GM12878 (cell line): ENCODE data around the gene RAB6B. TPM values are rescaled to one million over a fixed set of nuclear protein-coding genes. Genes with fewer than 3 reads are reported as not detected.

Experiments used
- ATAC-seq: fragments of 200-7000 bp; cut with Tn5 transposase; 3 replicates; pipeline ENCODE4 v1.9.1; 2020; ENCODE audit warnings: mild to moderate bottlenecking, moderate library complexity
- BruUV-seq: library from RNA; stranded (reverse); fragments of 400-500 nt; replicated peaks from 2 replicates; lab custom pipeline; 2021; lab: Mats Ljungman, UMichigan
- CTCF ChIA-PET: fragments of 300-600 bp; sonication (Branson Sonifier 250); formaldehyde crosslinking; extraction: SDS; loops from one replicate; lab custom pipeline; 2021; ENCODE audit warnings: inconsistent platforms; lab: Yijun Ruan, JAX
- POLR2A ChIA-PET: fragments of 350-600 bp; formaldehyde crosslinking; extraction: SDS; loops from one replicate; lab custom pipeline; 2021; ENCODE audit warnings: inconsistent platforms; lab: Charles Lee
- RAD21 ChIA-PET: fragments of 300-600 bp; sonication (Branson Sonifier 250); formaldehyde crosslinking; loops from one replicate; lab custom pipeline; 2023; ENCODE audit warnings: antibody characterized with exemption; ENCODE audit not compliant: unreplicated experiment; lab: Charles Lee
- SMC1A ChIA-PET: fragments of 300-600 bp; sonication (Branson Sonifier 250); formaldehyde crosslinking; loops from one replicate; lab custom pipeline; 2023; ENCODE audit not compliant: unreplicated experiment, uncharacterized antibody; lab: Charles Lee
- DNase-seq: peaks from one replicate; pipeline ENCODE4 v3.0.0-alpha.2; 2011; ENCODE audit warnings: low read depth, low spot score
- FAIRE-seq: peaks from 3 replicates; lab custom pipeline; 2011; peaks lifted over from hg19 to GRCh38; lab: Jason Lieb, UNC
- H2AFZ ChIP-seq: 2 replicates; pipeline ENCODE4 v1.6.0; 2011; ENCODE audit warnings: low read depth, low read length, control low read depth; ENCODE audit not compliant: control insufficient read depth
- H3K27ac ChIP-seq: 2 replicates; pipeline ENCODE4 v1.5.1; 2011; ENCODE audit warnings: control low read depth; ENCODE audit not compliant: control insufficient read depth, insufficient read depth
- H3K27me3 ChIP-seq, 2 experiments: replicated peaks in 1 of 2; 2 replicates each; pipeline versions ENCODE4 v1.6.0 to v1.6.1; 2011; ENCODE audit warnings: low read length in 1 of 2; ENCODE audit not compliant: control insufficient read depth in 2 of 2, insufficient read depth in 2 of 2
- H3K36me3 ChIP-seq, 2 experiments: 2 replicates each; pipeline ENCODE4 v1.5.1; 2011; ENCODE audit warnings: low read length in 1 of 2; ENCODE audit not compliant: control insufficient read depth in 2 of 2, insufficient read depth in 2 of 2
- H3K4me1 ChIP-seq: 2 replicates; pipeline ENCODE4 v1.6.1; 2011; ENCODE audit warnings: mild to moderate bottlenecking, low read length, moderate library complexity, mixed read lengths; ENCODE audit not compliant: control insufficient read depth, insufficient read depth
- H3K4me2 ChIP-seq: 2 replicates; pipeline ENCODE4 v1.6.0; 2011; ENCODE audit warnings: control low read depth; ENCODE audit not compliant: control insufficient read depth, insufficient read depth
- H3K4me3 ChIP-seq: fragments of 200-600 bp; sonication (generic); 2 replicates; pipeline ENCODE4 v1.5.1; 2016
- H3K79me2 ChIP-seq: 2 replicates; pipeline ENCODE4 v1.6.0; 2011; ENCODE audit warnings: low read length; ENCODE audit not compliant: control insufficient read depth, insufficient read depth
- H3K9ac ChIP-seq: 2 replicates; pipeline ENCODE4 v1.8.0; 2011; ENCODE audit warnings: low read length, control low read depth, mixed read lengths; ENCODE audit not compliant: control insufficient read depth, insufficient read depth
- H3K9me3 ChIP-seq: replicated peaks from 3 replicates; pipeline ENCODE4 v1.5.1; 2011; ENCODE audit warnings: mild to moderate bottlenecking, low read length; ENCODE audit not compliant: control insufficient read depth, insufficient read depth
- H4K20me1 ChIP-seq: 2 replicates; pipeline ENCODE4 v1.6.0; 2011; ENCODE audit not compliant: control insufficient read depth, insufficient read depth
- BCL11A ChIP-seq: IDR thresholded peaks from 2 replicates; pipeline ENCODE4 v1.6.1; 2011; ENCODE audit warnings: low read depth, low read length
- CBFB ChIP-seq: IDR thresholded peaks from 2 replicates; pipeline ENCODE4 v1.6.1; 2016; ENCODE audit warnings: antibody characterized with exemption, low read depth
- IKZF2 ChIP-seq, 2 experiments: fragments of 450-650 bp; IDR thresholded peaks; 2 replicates each; pipeline ENCODE4 v1.6.1; 2017; ENCODE audit warnings: mild to moderate bottlenecking in 2 of 2, moderate library complexity in 2 of 2
- MYC ChIP-seq: IDR thresholded peaks from 2 replicates; pipeline ENCODE4 v1.6.1; 2011; ENCODE audit warnings: mild to moderate bottlenecking, low read length, moderate library complexity, inconsistent platforms; ENCODE audit not compliant: insufficient read depth, insufficient replicate concordance, insufficient read length, severe bottlenecking
- POLR2A ChIP-seq: IDR thresholded peaks from 2 replicates; pipeline ENCODE4 v1.6.1; 2011; ENCODE audit warnings: low read depth, mild to moderate bottlenecking, low read length
- RELA ChIP-seq: fragments of 450-650 bp; IDR thresholded peaks from 2 replicates; pipeline ENCODE4 v1.8.0; 2014; ENCODE audit warnings: borderline replicate concordance; ENCODE audit not compliant: partially characterized antibody
- SMAD5 ChIP-seq: IDR thresholded peaks from 2 replicates; pipeline ENCODE4 v1.6.1; 2016; ENCODE audit warnings: antibody characterized with exemption, low read depth
- YY1 ChIP-seq: IDR thresholded peaks from 2 replicates; pipeline ENCODE4 v1.6.1; 2011; ENCODE audit warnings: low read depth, mild to moderate bottlenecking, low read length
- WGBS: methylation state at CpG from one replicate; pipeline ENCODE4 v1.1.6; 2016; ENCODE audit warnings: low lambda C conversion rate; ENCODE audit not compliant: insufficient replicate concordance, insufficient coverage; ENCODE audit errors: missing lambda C conversion rate; 5-methylcytosine and 5-hydroxymethylcytosine counted together
- in situ Hi-C: fragments of 300-500 bp; cut with MboI; formaldehyde crosslinking; loops from 9 replicates; pipeline ENCODE4 v1.14.3; 2018; ENCODE audit warnings: mixed read lengths
- intact Hi-C: fragments of 100-400 bp; cut with micrococcal nuclease; formaldehyde crosslinking; loops from one replicate; pipeline ENCODE4 v1.14.2; 2022; ENCODE audit not compliant: unreplicated experiment
- polyA plus RNA-seq, 11 experiments: library from polyadenylated mRNA; depleted of rRNA in 4 of 11; unstranded in 6 of 11; stranded (reverse) in 5 of 11; fragments of >200 nt; fragmentation: Nextera tagmentation in 4 of 11; fragmentation: Illumina TruSeq in 1 of 11; extraction: Ambion mirVana in 4 of 11; extraction: Trizol in 1 of 11; gene quantifications; 1 replicate in 1 of 11; 2 replicates in 10 of 11; pipeline versions ENCODE4 v1.2.1 to v1.2.3, GENCODE V29; 2011 to 2016; ENCODE audit warnings: inconsistent platforms in 2 of 11, missing spikeins in 2 of 11, low read depth in 1 of 11
- total RNA-seq, 4 experiments: library from RNA; depleted of rRNA in 3 of 4; stranded (reverse); fragments of >200 nt in 3 of 4; fragmentation: Illumina TruSeq in 1 of 4; extraction: Trizol in 1 of 4; gene quantifications; 2 replicates each; pipeline versions ENCODE4 v1.2.1 to v1.2.3, GENCODE V29; 2013 to 2021
- TF ChIP-seq, protein P1 (sequence below): IDR thresholded peaks from 2 replicates; pipeline ENCODE4 v1.6.1; 2011; ENCODE audit warnings: mild to moderate bottlenecking, low read depth, low read length, moderate library complexity; ENCODE audit not compliant: insufficient replicate concordance
- TF ChIP-seq, protein P2 (sequence below): fragments of 450-650 bp; IDR thresholded peaks from 2 replicates; pipeline ENCODE4 v1.6.1; 2017; ENCODE audit warnings: mild to moderate bottlenecking
- TF ChIP-seq, protein P3 (sequence below), 3 experiments: IDR thresholded peaks in 2 of 3; conservative IDR thresholded peaks in 1 of 3; 2 replicates each; pipeline ENCODE4 v1.5.1; 2011; ENCODE audit warnings: low read depth in 3 of 3, low read length in 3 of 3, mild to moderate bottlenecking in 3 of 3, control low read depth in 2 of 3, moderate library complexity in 2 of 3, inconsistent platforms in 1 of 3, mixed read lengths in 1 of 3; ENCODE audit not compliant: control insufficient read depth in 2 of 3, insufficient read depth in 1 of 3; ENCODE audit errors: extremely low read depth in 1 of 3

The RAB6B gene
- total and polyA plus RNA-seq, 10 of the 15 experiments (the other 5 are each of a cell fraction or from before 2014, with no cell fraction given): 0.01 to 0.16 (median 0.04) TPM; not detected in 5

DNA sequence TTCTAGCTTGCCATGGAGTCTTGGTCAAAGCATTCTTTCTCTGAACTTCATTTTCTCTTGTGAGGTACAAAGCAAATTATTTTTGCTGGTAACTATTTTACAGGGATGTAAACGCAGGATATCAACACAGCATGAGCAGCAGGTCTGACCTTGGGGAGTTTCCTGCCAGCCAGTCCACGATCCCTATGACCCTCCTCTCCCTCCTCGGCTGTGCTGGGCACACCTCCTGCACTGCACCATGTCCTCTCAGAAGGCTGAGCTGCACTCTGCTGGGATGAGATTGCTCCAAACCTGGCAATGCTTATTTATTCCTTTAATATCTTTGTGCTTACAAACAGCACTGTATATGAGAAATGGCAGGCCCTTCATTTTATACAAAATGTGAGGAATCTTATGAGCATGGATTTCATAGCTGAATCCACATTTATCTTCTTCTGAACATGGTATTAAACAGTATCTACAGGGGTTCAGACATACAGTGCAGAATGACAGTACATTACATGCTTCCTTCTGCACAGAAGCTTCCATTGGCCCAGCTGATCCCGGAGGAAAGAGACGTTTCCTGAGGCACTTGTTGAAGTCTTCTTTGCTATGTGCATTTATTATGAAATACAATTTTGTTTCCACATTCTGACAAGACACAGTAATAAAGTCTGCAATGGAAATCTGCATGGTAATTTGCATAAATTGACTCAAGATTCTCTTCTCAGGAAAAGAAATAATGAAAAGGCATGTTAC lies 41.2 kb downstream of the RAB6B start:
- ChIA-PET RAD21 (no interaction called here), SMC1A (no interaction called here), CTCF (no interaction called here), POLR2A (no interaction called here)
- peaks cover 45% of the 10 kb centered on the region for H3K4me1 ChIP-seq
- BruUV-seq: no TSS peak
- no peaks in the 10 kb centered on the region; the same call in 2 of the 3 replicates for H3K9me3 ChIP-seq
- H4K20me1 ChIP-seq: no peaks in the 10 kb centered on the region
- intact Hi-C loops: no loop called here
- no peak for TF ChIP-seq MYC
- TF ChIP-seq, protein P1, sequence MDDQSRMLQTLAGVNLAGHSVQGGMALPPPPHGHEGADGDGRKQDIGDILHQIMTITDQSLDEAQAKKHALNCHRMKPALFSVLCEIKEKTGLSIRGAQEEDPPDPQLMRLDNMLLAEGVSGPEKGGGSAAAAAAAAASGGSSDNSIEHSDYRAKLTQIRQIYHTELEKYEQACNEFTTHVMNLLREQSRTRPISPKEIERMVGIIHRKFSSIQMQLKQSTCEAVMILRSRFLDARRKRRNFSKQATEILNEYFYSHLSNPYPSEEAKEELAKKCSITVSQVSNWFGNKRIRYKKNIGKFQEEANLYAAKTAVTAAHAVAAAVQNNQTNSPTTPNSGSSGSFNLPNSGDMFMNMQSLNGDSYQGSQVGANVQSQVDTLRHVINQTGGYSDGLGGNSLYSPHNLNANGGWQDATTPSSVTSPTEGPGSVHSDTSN: no peak
- TF ChIP-seq CBFB: no peak
- no peak for TF ChIP-seq POLR2A
- no peak for TF ChIP-seq BCL11A
- no peak for TF ChIP-seq YY1
- TF ChIP-seq, protein P2, sequence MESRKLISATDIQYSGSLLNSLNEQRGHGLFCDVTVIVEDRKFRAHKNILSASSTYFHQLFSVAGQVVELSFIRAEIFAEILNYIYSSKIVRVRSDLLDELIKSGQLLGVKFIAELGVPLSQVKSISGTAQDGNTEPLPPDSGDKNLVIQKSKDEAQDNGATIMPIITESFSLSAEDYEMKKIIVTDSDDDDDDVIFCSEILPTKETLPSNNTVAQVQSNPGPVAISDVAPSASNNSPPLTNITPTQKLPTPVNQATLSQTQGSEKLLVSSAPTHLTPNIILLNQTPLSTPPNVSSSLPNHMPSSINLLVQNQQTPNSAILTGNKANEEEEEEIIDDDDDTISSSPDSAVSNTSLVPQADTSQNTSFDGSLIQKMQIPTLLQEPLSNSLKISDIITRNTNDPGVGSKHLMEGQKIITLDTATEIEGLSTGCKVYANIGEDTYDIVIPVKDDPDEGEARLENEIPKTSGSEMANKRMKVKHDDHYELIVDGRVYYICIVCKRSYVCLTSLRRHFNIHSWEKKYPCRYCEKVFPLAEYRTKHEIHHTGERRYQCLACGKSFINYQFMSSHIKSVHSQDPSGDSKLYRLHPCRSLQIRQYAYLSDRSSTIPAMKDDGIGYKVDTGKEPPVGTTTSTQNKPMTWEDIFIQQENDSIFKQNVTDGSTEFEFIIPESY: no peak
- no peak for TF ChIP-seq IKZF2 (IDR thresholded peaks at IDR 0.05)
- TF ChIP-seq SMAD5: no peak
- TF ChIP-seq RELA: no peak
- TF ChIP-seq, protein P3, sequence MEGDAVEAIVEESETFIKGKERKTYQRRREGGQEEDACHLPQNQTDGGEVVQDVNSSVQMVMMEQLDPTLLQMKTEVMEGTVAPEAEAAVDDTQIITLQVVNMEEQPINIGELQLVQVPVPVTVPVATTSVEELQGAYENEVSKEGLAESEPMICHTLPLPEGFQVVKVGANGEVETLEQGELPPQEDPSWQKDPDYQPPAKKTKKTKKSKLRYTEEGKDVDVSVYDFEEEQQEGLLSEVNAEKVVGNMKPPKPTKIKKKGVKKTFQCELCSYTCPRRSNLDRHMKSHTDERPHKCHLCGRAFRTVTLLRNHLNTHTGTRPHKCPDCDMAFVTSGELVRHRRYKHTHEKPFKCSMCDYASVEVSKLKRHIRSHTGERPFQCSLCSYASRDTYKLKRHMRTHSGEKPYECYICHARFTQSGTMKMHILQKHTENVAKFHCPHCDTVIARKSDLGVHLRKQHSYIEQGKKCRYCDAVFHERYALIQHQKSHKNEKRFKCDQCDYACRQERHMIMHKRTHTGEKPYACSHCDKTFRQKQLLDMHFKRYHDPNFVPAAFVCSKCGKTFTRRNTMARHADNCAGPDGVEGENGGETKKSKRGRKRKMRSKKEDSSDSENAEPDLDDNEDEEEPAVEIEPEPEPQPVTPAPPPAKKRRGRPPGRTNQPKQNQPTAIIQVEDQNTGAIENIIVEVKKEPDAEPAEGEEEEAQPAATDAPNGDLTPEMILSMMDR (IDR thresholded peaks at IDR 0.05 in 2 of 3, conservative IDR thresholded peaks at IDR 0.05 in 1 of 3; ENCODE audit: control insufficient read depth in 2 of 3, extremely low read depth in 1 of 3, insufficient read depth in 1 of 3, low read depth in 3 of 3, low read length in 3 of 3): no peak
- H2AFZ ChIP-seq: no peak overlapping the region
- WGBS: 67% methylated on average over 5 of the region's 5 CpGs
- DNase-seq (no peak), ATAC-seq (no peak), FAIRE-seq (no peak)
- no peak overlapping the region for H3K4me2 ChIP-seq
- no peak overlapping the region for H3K9ac ChIP-seq
- H3K27ac ChIP-seq: no peak overlapping the region
- in situ Hi-C loops: no loop called here
- H3K79me2 ChIP-seq: no peaks in the 10 kb centered on the region
- H3K27me3 ChIP-seq: no peaks in the 10 kb centered on the region
- H3K36me3 ChIP-seq: no peaks in the 10 kb centered on the region
- H3K4me3 ChIP-seq: no peak overlapping the region
